ENCODE measurements around the gene FMN1.

Gene FMN1

GRCh38 chr15:32877252-32878019, 317.1 kb downstream of the FMN1 start:
- no peak for DNase-seq

- no peak for DNase-seq
Observed at GRCh38 chr15:32873284-32874114, 321.0 kb downstream of the FMN1 start.

- no peak for DNase-seq
Observed at GRCh38 chr15:32872621-32873283, 321.8 kb downstream of the FMN1 start.

- no peak for DNase-seq
Observed at GRCh38 chr15:32871883-32872282, 322.6 kb downstream of the FMN1 start.

- DNase-seq: no peak
Observed at GRCh38 chr15:32870240-32871033, 324.1 kb downstream of the FMN1 start.

GRCh38 chr15:32869776-32870175, 324.7 kb downstream of the FMN1 start:
- no peak for DNase-seq

GRCh38 chr15:32867313-32867626, 327.2 kb downstream of the FMN1 start:
- DNase-seq: no peak

GRCh38 chr15:32866454-32867312, 327.8 kb downstream of the FMN1 start:
- no peak for DNase-seq

GRCh38 chr15:32864841-32865240, 329.7 kb downstream of the FMN1 start:
- DNase-seq: no peak

- DNase-seq: no peak
Observed at GRCh38 chr15:32864051-32864450, 330.5 kb downstream of the FMN1 start.

GRCh38 chr15:32861761-32862160, 332.8 kb downstream of the FMN1 start:
- no peak for DNase-seq

GRCh38 chr15:32861174-32861573, 333.3 kb downstream of the FMN1 start:
- no peak for DNase-seq

GRCh38 chr15:32859996-32860395, 334.5 kb downstream of the FMN1 start:
- DNase-seq: no peak

GRCh38 chr15:32859251-32859650, 335.3 kb downstream of the FMN1 start:
- no peak for DNase-seq

GRCh38 chr15:32857732-32858131, 336.8 kb downstream of the FMN1 start:
- DNase-seq: no peak

GRCh38 chr15:32856753-32857152, 337.8 kb downstream of the FMN1 start:
- no peak for DNase-seq

GRCh38 chr15:32855942-32856341, 338.6 kb downstream of the FMN1 start:
- DNase-seq: no peak

- DNase-seq: no peak
Observed at GRCh38 chr15:32853592-32853991, 340.9 kb downstream of the FMN1 start.

GRCh38 chr15:32852771-32853170, 341.7 kb downstream of the FMN1 start:
- DNase-seq: no peak

- no peak for DNase-seq
Observed at GRCh38 chr15:32852017-32852416, 342.5 kb downstream of the FMN1 start.

- DNase-seq: no peak
Observed at GRCh38 chr15:32851572-32851971, 342.9 kb downstream of the FMN1 start.
